ENCODE results near the gene S100A4. TPM values are rescaled to one million over a fixed set of nuclear protein-coding genes. Genes with fewer than 3 reads are reported as not detected.

The S100A4 gene
- total RNA-seq, 1 donor from 2014 or later, result 375 TPM

- TF ChIP-seq POLR2A (IDR thresholded peaks at IDR 0.05) (no peak), POLR2AphosphoS5 (IDR thresholded peaks at IDR 0.05; ENCODE audit: insufficient read depth in 1 of 2, low read depth in 1 of 2) (no peak), CTCF (IDR thresholded peaks at IDR 0.05) (no peak)
- H3K36me3 ChIP-seq, result no peaks in the 10 kb centered on the region
- no peaks in the 10 kb centered on the region for H3K27me3 ChIP-seq
- peaks cover 36% of the 10 kb centered on the region for H3K4me1 ChIP-seq
- no peak overlapping the region for H3K4me3 ChIP-seq
- peak overlapping the region; percentile 88 for H3K27ac ChIP-seq
- peak in 1 of 2 donors; percentile 64 for DNase-seq (ENCODE audit: extremely low spot score in 2 of 2)
- no peaks in the 10 kb centered on the region for H3K9me3 ChIP-seq
- intact Hi-C loops (cut with DNase I), result no loop called here
Observed at GRCh38 chr1:153507926-153508583, 37.6 kb downstream of the S100A4 start.

GRCh38 chr1:153506831-153507413 lies 38.7 kb downstream of the S100A4 start:
- Histone ChIP-seq H3K4me1 (peaks cover 36% of the 10 kb centered on the region), H3K36me3 (no peaks in the 10 kb centered on the region), H3K4me3 (peak overlapping the region in 1 of 2 donors; percentile 18), H3K27ac (peak overlapping the region; percentile 88), H3K9me3 (no peaks in the 10 kb centered on the region), H3K27me3 (no peaks in the 10 kb centered on the region)
- peak; percentile 96 to 98 for DNase-seq (ENCODE audit: extremely low spot score in 2 of 2)
- TF ChIP-seq POLR2AphosphoS5 (IDR thresholded peaks at IDR 0.05; ENCODE audit: insufficient read depth in 1 of 2, low read depth in 1 of 2) (peak; percentile 88 to 93), POLR2A (IDR thresholded peaks at IDR 0.05) (no peak)
- intact Hi-C loops (cut with DNase I), result no loop called here

GRCh38 chr1:153506386-153506785 lies 39.2 kb downstream of the S100A4 start:
- H3K27ac ChIP-seq, result peak overlapping the region; percentile 88
- no peak for DNase-seq (ENCODE audit: extremely low spot score in 2 of 2)
- intact Hi-C loops (cut with DNase I), result no loop called here

GRCh38 chr1:153505576-153505975 lies 40.0 kb downstream of the S100A4 start:
- H3K27me3 ChIP-seq, result no peaks in the 10 kb centered on the region
- H3K9me3 ChIP-seq, result no peaks in the 10 kb centered on the region
- intact Hi-C loops (cut with DNase I), result no loop called here
- TF ChIP-seq POLR2A (IDR thresholded peaks at IDR 0.05) (no peak), CTCF (IDR thresholded peaks at IDR 0.05) (no peak), POLR2AphosphoS5 (IDR thresholded peaks at IDR 0.05; ENCODE audit: insufficient read depth in 1 of 2, low read depth in 1 of 2) (no peak)
- H3K4me3 ChIP-seq, result no peak overlapping the region
- H3K36me3 ChIP-seq, result no peaks in the 10 kb centered on the region
- H3K4me1 ChIP-seq, result peaks cover 36% of the 10 kb centered on the region
- DNase-seq (ENCODE audit: extremely low spot score in 2 of 2), result peak in 1 of 2 donors; percentile 12
- peak overlapping the region; percentile 88 for H3K27ac ChIP-seq

More at GRCh38 chr1:153506386-153506785, 39.2 kb downstream of the S100A4 start:
- H3K4me1 ChIP-seq, result peaks cover 36% of the 10 kb centered on the region
- no peaks in the 10 kb centered on the region for H3K36me3 ChIP-seq
- peak overlapping the region in 1 of 2 donors; percentile 18 for H3K4me3 ChIP-seq
- TF ChIP-seq POLR2A (IDR thresholded peaks at IDR 0.05) (no peak), CTCF (IDR thresholded peaks at IDR 0.05) (no peak), POLR2AphosphoS5 (IDR thresholded peaks at IDR 0.05; ENCODE audit: insufficient read depth in 1 of 2, low read depth in 1 of 2) (no peak)
- no peaks in the 10 kb centered on the region for H3K9me3 ChIP-seq
- no peaks in the 10 kb centered on the region for H3K27me3 ChIP-seq

GRCh38 chr1:153503766-153504165 lies 41.8 kb downstream of the S100A4 start:
- no peak for TF ChIP-seq CTCF (IDR thresholded peaks at IDR 0.05)
- no peak for TF ChIP-seq POLR2AphosphoS5 (IDR thresholded peaks at IDR 0.05; ENCODE audit: insufficient read depth in 1 of 2, low read depth in 1 of 2)
- no peak for TF ChIP-seq POLR2A (IDR thresholded peaks at IDR 0.05)
- intact Hi-C loops (cut with DNase I), result no loop called here
- Histone ChIP-seq H3K36me3 (no peaks in the 10 kb centered on the region), H3K27me3 (no peaks in the 10 kb centered on the region), H3K4me1 (peaks cover 36% of the 10 kb centered on the region), H3K27ac (no peak overlapping the region), H3K4me3 (no peak overlapping the region), H3K9me3 (no peaks in the 10 kb centered on the region)
- DNase-seq (ENCODE audit: extremely low spot score in 2 of 2), result peak in 1 of 2 donors; percentile 12

All from vagina (tissue), 2 donors.